Measurements from ENCODE around the gene PIK3R3. TPM values are rescaled to one million over a fixed set of nuclear protein-coding genes. Genes with fewer than 3 reads are reported as not detected.
A peak's percentile ranks its signal among the peaks of the same experiment; 100 is the strongest.

The PIK3R3 gene
- total RNA-seq (ENCODE audit: insufficient read depth, low replicate concordance), result 6.7 TPM

DNA sequence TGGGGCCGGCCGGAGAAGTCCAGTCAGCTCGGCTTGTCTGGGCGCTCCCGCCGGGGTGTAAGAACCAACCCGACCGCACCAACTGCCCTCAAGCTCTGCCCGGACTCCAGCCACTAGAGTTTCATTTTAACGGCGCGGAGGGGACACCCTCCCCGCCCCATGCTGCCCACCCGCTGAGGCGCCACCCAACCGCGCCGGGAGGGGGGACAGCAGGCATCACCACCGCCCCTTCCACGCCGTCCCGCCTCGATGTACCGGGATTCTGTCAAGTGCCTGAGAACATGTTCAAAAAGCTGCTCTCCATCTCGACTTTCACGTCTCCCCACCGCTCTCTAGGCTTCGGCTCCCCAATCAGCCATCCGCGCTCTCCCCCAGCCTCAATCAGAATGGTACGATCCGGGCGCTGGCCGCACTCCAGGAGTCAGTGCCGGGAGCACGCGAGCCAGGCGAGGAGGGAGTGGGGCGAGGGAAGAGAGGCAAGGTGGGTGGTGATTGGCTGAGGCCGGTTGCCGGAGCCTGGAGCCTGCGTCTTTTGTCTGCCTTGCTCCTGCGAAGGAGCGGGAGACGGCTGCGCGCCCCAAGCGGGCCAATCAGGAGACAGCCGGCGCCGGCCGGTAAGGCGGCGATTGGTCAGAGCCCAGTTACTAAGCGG is at the start of gene PIK3R3:
Gene PIK3R3 (minus strand): TSS at position 101 of the 652 bp plus-strand sequence. CDS start 677 bp downstream, outside the sequence.
- DNase-seq (ENCODE audit: low spot score), result peak; percentile 99

DNA sequence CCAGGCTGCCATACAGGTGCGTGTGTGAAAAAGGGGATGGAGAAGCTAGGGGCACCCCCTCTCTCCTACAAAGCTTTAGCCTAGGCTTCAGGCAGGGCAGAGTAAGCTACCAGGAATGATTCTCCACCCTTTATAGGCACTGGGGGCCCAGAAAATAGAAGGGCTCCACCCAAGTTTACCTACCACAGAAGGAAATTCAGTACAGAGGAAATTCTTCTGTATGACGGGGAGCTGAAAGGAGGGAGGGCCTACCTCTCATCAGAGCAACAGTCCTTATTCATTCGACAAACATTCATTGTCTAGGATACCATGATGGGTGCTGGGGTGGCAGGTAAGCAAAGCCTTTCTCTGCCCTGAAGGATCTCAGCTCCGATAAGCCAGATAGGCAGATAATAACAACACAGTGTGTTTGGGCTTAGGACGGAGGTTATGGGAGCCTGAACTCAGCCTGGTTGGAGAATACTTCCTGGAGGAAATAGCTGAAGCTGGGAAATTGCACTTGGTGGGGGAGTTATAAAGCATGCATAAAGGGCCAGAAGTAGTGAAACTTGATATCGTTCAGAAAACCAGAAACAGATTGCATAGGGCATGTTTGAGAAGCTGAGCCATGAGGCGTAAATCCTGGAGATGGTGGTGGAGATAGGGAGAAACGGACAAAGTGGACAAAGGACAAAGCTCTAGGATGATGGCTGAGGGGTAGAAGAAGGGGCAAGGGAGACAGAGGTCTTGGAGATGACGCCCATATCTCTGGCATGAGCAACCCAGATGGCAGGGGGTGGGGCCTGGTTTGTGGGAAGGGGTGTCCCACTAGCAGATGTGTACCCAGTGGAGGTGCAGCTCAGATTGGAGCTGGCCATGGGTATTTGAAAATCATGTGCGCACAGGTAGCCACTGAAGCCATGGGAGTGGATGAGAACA is 49.2 kb upstream of the PIK3R3 start:
- DNase-seq (ENCODE audit: low spot score), result no peak

DNA sequence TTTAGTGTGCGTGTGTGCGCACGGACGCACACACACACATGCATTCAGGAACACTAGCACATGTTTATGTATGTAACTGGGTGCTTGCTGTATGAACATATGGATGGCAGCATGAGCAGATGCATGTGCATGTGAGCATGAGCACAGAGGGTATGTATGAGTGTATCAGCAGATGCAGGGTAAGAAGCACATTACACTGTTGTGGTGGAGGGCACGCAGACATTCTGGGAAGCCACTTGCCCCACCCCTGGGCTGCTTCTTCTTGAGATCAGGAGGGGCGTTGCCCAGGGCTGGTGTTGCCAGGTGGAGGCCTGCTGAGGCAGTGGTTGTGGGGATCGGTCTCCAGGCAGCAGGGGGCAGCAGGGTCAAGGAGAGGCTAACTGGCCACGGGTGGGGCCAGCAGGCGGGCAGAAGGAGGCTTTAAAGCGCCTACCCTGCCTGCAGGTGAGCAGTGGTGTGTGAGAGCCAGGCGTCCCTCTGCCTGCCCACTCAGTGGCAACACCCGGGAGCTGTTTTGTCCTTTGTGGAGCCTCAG is 47.7 kb upstream of the PIK3R3 start:
- DNase-seq (ENCODE audit: low spot score), result no peak

- peak; percentile 91 for DNase-seq (ENCODE audit: low spot score)
These were observed 47.0 kb upstream of the PIK3R3 start for GRCh38 chr1:46179138-46180081.

DNA sequence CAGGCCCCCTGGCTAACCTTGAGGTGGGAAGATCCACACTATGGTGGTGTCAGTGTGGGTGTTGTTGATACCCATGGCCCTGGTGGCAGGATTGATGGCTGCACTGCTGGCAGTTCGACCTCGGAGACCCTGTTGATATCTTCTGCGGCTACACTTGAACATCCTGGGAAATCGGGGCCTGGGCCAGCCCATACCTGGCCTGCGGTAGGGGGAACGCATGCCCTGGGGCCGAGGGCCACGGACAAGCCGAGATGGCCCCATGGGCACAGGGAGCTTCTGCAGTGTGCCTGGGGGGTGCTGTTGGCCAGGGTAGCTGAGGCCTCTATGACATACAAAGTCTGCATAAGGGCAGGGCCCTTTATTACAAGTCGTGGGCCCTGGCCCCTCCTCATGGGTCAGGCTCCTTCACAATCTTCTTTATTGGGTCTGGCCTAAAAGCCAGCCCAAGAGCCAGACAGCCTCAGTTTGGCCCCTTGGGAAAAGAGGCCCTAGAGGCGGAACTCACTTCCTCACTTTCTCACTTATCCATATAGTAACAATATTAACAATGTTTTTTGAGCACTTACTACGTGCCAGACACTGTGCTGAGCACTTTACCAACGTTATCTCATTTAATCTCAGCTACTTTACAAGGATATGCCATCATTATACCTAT is 43.9 kb upstream of the PIK3R3 start, which contains the start of gene P3R3URF:
Gene P3R3URF (minus strand): TSS at position 278 of the 655 bp plus-strand sequence. CDS start 17 bp downstream, at position 261.
- no peak for DNase-seq (ENCODE audit: low spot score)

DNA sequence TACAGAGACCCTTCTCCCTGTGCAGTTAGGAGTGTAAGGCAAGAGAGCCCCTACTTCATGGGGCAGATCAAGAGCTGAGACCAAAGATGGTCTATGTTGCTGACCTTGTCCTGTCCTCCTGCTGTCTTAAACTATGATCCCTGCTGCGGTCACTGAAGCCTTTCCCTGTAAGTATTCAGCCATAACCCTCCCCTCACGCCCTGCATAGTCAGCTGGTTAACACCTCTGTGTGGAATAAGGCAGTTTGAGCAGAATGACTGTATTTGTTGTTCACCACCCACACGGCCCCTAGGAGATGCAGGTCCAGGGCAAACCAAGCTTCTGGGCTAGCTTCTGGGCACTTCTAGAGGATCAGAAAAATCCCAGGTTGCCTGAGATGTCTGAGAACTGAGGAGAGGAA is 42.8 kb upstream of the PIK3R3 start:
- no peak for DNase-seq (ENCODE audit: low spot score)

GRCh38 chr1:46174448-46175231 is 42.2 kb upstream of the PIK3R3 start, which contains the start of gene TSPAN1:
TSPAN1 (plus strand) TSS chr1:46175087; CDS start chr1:46181108, 6,021 bp downstream.
- peak; percentile 79 for DNase-seq (ENCODE audit: low spot score)

DNA sequence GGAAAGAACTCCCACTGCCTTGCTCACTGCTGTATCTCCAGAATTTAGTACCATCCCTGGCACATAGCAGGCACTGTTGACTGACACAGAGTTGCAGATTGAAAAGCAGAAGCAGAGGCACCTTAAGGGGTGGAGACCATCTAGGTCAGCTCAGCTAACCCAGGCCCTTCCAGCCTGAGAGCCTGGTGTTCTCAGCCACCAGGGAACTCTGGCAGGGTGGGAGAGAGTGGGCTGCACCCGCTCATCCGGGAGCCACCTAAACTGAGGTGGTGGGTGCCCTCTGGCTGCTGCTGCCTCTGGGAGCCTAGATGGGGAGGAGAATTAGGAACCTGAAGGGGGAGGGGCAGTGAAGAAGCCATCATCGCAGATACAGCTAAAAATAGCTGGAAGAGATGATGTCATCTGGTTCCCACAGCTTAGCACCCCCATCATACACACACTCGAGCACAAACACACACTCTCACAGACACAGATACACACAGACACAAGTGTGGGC is 41.0 kb upstream of the PIK3R3 start:
- peak; percentile 70 for DNase-seq (ENCODE audit: low spot score)

- no peak for DNase-seq (ENCODE audit: low spot score)
These were observed 39.9 kb upstream of the PIK3R3 start for GRCh38 chr1:46172321-46172720.

DNA sequence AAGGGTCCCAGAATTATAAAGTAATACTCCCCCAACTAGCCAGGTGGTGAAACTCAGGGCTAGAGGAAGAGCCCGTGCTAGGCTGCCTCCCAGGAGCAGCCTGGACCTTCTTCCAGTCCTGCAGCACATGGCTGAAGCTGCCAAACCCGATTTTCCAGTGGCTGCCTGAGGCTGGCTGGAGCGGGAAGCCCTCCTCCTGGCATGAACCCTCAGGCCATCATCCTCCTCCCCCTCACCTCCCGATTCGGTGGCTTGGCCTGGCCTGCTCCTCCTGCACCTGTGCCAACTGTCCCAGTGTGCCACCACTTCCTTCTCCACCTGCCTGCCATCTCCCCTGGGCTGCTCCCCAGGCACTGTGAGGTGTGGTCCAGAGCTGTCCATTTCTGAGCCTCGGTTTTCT is 39.4 kb upstream of the PIK3R3 start:
- DNase-seq (ENCODE audit: low spot score), result no peak

- no peak for DNase-seq (ENCODE audit: low spot score)
These were observed 38.9 kb upstream of the PIK3R3 start for GRCh38 chr1:46171351-46171750.

GRCh38 chr1:46169811-46170454 is 37.5 kb upstream of the PIK3R3 start:
- no peak for DNase-seq (ENCODE audit: low spot score)

- no peak for DNase-seq (ENCODE audit: low spot score)
These were observed 36.0 kb upstream of the PIK3R3 start for GRCh38 chr1:46168477-46168876.

DNA sequence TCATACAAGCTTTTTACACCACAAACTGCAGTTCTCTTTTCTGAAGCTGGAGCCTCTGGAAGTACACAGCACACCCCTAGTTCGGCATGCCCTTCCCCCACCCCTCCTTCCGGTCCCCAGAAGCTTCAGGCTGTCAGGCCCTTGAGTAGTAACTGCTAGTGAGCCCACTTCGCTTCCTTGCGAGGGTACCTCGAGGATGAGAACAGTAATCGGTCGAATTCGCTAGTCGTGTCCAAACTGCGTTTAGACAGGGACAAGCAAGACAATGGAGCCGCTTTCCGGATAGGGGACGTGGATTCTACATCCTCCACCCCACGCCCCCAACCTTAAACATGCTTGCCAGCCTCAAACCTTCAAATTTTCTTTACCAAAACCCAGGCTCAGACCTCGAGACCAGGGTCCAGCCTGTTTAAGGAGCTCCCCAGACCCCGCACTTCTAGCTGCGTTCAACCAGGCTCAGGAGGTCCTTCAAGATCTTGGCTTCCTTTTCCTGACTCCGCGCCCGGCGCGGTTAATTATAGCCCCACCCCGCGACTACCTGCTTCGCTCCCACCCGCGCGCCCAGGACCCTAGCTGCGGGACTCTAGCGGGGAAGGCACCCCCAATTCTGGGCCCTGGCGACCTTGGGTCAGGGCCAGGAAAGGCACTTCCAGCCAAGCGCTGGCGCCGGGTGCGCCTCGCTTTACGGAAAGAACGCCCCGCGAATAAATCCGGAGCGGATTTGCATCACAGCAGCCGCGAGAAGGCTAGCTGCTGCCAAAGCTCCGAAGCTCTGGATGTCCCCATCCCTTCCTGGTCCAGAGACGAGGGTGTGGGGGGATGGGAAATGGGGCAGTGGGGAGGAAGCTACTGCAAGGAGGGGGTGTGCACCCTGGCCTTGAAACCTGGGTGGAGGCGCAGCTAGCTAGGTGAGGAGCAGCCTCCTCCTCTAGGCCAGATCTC is 34.4 kb upstream of the PIK3R3 start:
- peak; percentile 61 for DNase-seq (ENCODE audit: low spot score)

DNA sequence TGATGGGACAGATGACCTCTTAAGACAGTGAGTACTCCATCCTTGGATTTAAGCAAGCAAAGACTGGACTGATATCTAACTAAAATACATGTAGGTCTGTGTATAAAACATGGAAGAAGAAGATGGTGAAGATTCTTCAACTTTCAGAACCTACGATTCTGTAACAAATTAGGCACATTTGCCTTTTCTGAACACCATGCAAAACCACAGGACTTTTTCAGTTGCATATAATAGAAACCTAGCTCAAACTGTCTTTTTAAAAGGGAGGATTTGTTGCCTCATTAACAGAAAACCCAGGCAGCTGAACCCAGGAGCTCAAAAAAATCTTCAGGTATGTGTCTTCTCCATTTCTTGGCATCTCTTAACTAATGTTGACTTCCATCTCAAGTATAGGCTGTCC is 27.8 kb upstream of the PIK3R3 start:
- DNase-seq (ENCODE audit: low spot score), result no peak

DNA sequence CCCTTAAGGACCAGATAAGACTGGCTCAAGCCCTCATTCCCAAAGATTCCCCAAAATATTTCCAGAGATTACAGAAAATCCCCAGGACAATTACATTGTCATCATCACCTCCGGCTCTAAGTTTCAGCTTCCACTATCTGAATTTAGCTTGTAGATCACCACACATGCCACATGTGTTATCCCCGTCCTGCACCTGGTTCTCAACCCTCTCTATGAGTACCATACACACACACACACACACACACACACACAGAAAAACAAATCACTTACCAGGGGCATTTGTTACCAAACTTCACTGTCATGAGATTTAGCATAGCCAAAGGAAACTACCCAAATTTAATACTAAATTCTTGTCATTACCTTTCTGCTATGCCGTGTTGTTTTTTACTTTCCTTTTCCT is 27.1 kb upstream of the PIK3R3 start:
- DNase-seq (ENCODE audit: low spot score), result no peak

DNA sequence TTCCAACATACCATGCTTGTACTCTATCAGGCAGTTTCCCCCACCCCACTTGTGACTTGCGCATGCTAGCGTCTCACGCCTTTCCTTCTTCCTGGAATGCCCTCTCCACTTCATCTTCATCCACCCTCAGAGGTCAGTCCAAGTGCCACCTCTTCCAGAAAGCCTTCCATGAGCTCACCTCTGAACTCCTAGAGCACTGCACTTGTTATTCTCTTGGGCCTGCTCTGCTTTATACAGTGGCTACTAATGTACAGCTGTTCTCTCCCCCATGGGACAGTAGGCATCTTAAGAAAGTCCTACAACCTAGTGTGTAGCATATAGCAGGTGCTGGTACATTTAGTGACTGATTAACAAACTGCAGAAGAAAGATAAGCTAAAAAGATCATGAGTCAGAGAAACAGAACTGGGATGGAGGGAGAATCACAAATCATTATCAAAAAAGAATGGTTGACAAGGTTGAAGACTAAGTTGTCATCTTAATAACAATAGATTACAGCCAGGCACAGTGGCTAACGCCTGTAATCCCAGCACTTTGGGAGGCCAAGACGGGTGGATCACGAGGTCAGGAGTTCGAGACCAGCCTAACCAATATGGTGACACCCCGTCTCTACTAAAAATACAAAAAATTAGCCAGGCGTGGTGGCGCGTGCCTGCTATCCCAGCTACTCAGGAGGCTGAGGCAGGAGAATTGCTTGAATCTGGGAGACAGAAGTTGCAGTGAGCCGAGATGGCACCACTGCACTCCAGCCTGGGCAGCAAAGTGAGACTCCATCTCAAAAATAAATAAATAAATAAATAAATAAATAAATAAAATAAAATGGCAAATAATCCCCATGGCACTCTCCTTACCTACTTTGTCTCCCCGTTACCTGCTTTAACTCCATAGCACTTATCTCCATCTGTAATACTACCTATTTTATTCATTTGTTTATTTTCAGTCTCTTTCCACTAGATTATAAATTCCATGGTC is 26.2 kb upstream of the PIK3R3 start:
- no peak for DNase-seq (ENCODE audit: low spot score)

Data from umbilical cord (tissue), 2 donors.